IMR-90 (cell line): ENCODE results near the gene SLC35D1. TPM values are rescaled to one million over a fixed set of nuclear protein-coding genes. Genes with fewer than 3 reads are reported as not detected.

ENCODE experiments used
- ATAC-seq: fragments of 200-7000 bp; cut with Tn5 transposase; 2 replicates; pipeline ENCODE4 v1.9.1; 2020; ENCODE audit warnings: low read depth, mild to moderate bottlenecking, moderate library complexity
- BruUV-seq: library from RNA; stranded (reverse); fragments of 400-500 nt; replicated peaks from 2 replicates; lab custom pipeline; 2021; lab: Mats Ljungman, UMichigan
- CTCF ChIA-PET: fragments of 300-600 bp; formaldehyde crosslinking; extraction: SDS; loops from one replicate; lab custom pipeline; 2021; ENCODE audit warnings: antibody characterized with exemption; lab: Yijun Ruan, JAX
- POLR2A ChIA-PET: fragments of 300-600 bp; sonication (Branson Sonifier 250); formaldehyde crosslinking; loops from one replicate; lab custom pipeline; 2022; ENCODE audit warnings: antibody characterized with exemption; ENCODE audit not compliant: unreplicated experiment; lab: Charles Lee
- DNase-seq: peaks from one replicate; pipeline ENCODE4 v3.0.0; 2013
- H2AFZ ChIP-seq: replicated peaks from 2 replicates; pipeline ENCODE3; 2013; ENCODE audit warnings: low read length, mild to moderate bottlenecking; ENCODE audit not compliant: poor library complexity
- H2AK5ac ChIP-seq: 2 replicates; pipeline ENCODE4 v1.6.1; 2013; ENCODE audit warnings: low read depth, low read length, inconsistent platforms
- H2AK9ac ChIP-seq: replicated peaks from 2 replicates; pipeline ENCODE3; 2013; ENCODE audit warnings: mild to moderate bottlenecking, low read depth, low read length, moderate library complexity; ENCODE audit not compliant: poor library complexity
- H2BK120ac ChIP-seq: 2 replicates; pipeline ENCODE4 v1.6.1; 2013; ENCODE audit warnings: low read depth, low read length, inconsistent platforms
- H2BK15ac ChIP-seq: 3 replicates; pipeline ENCODE4 v1.6.1; 2013; ENCODE audit warnings: low read depth, low read length, inconsistent platforms
- H2BK20ac ChIP-seq: 2 replicates; pipeline ENCODE4 v1.6.1; 2013; ENCODE audit warnings: low read depth, mild to moderate bottlenecking, inconsistent platforms, low read length, moderate library complexity
- H2BK5ac ChIP-seq: 2 replicates; pipeline ENCODE4 v1.6.1; 2013; ENCODE audit warnings: mild to moderate bottlenecking, low read depth, low read length, inconsistent platforms; ENCODE audit not compliant: poor library complexity, severe bottlenecking
- H3K14ac ChIP-seq: replicated peaks from 2 replicates; pipeline ENCODE4 v1.6.1; 2013; ENCODE audit warnings: low read depth, low read length, inconsistent platforms
- H3K18ac ChIP-seq: 2 replicates; pipeline ENCODE4 v1.6.1; 2013; ENCODE audit warnings: low read depth, low read length, control low read depth
- H3K23ac ChIP-seq: 2 replicates; pipeline ENCODE4 v1.6.1; 2013; ENCODE audit warnings: low read depth, low read length, inconsistent platforms
- H3K27ac ChIP-seq: 2 replicates; pipeline ENCODE4 v1.5.1; 2013; ENCODE audit warnings: mild to moderate bottlenecking, control low read depth, low read length; ENCODE audit not compliant: insufficient read depth
- H3K27me3 ChIP-seq: 2 replicates; pipeline ENCODE4 v1.6.1; 2013; ENCODE audit warnings: low read length; ENCODE audit not compliant: control insufficient read depth, insufficient read depth
- H3K36me3 ChIP-seq: 2 replicates; pipeline ENCODE4 v1.6.1; 2013; ENCODE audit warnings: low read length, mixed read lengths; ENCODE audit not compliant: control insufficient read depth, insufficient read depth
- H3K4ac ChIP-seq: 2 replicates; pipeline ENCODE4 v1.6.1; 2013; ENCODE audit warnings: low read depth, low read length, inconsistent platforms
- H3K4me1 ChIP-seq: 2 replicates; pipeline ENCODE4 v1.6.1; 2013; ENCODE audit warnings: low read length, mixed read lengths; ENCODE audit not compliant: control insufficient read depth, insufficient read depth
- H3K4me2 ChIP-seq: 2 replicates; pipeline ENCODE4 v1.6.1; 2013; ENCODE audit warnings: low read depth, mild to moderate bottlenecking, control low read depth, low read length, moderate library complexity
- H3K4me3 ChIP-seq: 2 replicates; pipeline ENCODE4 v1.5.1; 2013; ENCODE audit warnings: low read depth, mild to moderate bottlenecking, control low read depth, low read length, moderate library complexity; ENCODE audit not compliant: insufficient read depth
- H3K56ac ChIP-seq: 2 replicates; pipeline ENCODE4 v1.6.1; 2013; ENCODE audit warnings: low read length, inconsistent platforms; ENCODE audit not compliant: insufficient read depth; ENCODE audit errors: extremely low read depth
- H3K79me1 ChIP-seq, 2 experiments: 2 replicates each; pipeline ENCODE4 v1.6.1; 2013; ENCODE audit warnings: low read length in 2 of 2, inconsistent platforms in 1 of 2, low read depth in 1 of 2
- H3K9ac ChIP-seq: 2 replicates; pipeline ENCODE4 v1.6.1; 2013; ENCODE audit warnings: low read depth, low read length, control low read depth
- H3K9me1 ChIP-seq: 2 replicates; pipeline ENCODE4 v1.6.1; 2013; ENCODE audit warnings: low read length, inconsistent platforms; ENCODE audit not compliant: insufficient read depth
- H3K9me3 ChIP-seq: 2 replicates; pipeline ENCODE4 v1.6.1; 2013; ENCODE audit warnings: low read length; ENCODE audit not compliant: control insufficient read depth, insufficient read depth
- H4K20me1 ChIP-seq: 2 replicates; pipeline ENCODE4 v1.6.1; 2013; ENCODE audit warnings: low read length, inconsistent platforms; ENCODE audit not compliant: insufficient read depth
- H4K5ac ChIP-seq: 2 replicates; pipeline ENCODE4 v1.6.1; 2013; ENCODE audit warnings: mild to moderate bottlenecking, low read depth, low read length, control low read depth
- H4K8ac ChIP-seq, 2 experiments: 2 replicates each; pipeline ENCODE4 v1.6.1; 2013; ENCODE audit warnings: low read depth in 2 of 2, low read length in 2 of 2, control low read depth in 1 of 2, inconsistent platforms in 1 of 2
- H4K91ac ChIP-seq: 2 replicates; pipeline ENCODE4 v1.6.1; 2013; ENCODE audit warnings: low read depth, low read length, inconsistent platforms; ENCODE audit not compliant: insufficient read depth
- BHLHE40 ChIP-seq: fragments of 150-350 bp; IDR thresholded peaks from 2 replicates; pipeline ENCODE4 v1.6.1; 2016; ENCODE audit warnings: mild to moderate bottlenecking, low read depth, low read length
- CEBPB ChIP-seq: IDR thresholded peaks from 2 replicates; pipeline ENCODE4 v1.6.1; 2012; ENCODE audit warnings: low read depth, low read length, improper control_type of control experiment
- CHD1 ChIP-seq: IDR thresholded peaks from 2 replicates; pipeline ENCODE4 v1.6.1; 2012; ENCODE audit warnings: low read depth, low read length, improper control_type of control experiment
- ELK1 ChIP-seq: fragments of 150-350 bp; IDR thresholded peaks from 2 replicates; pipeline ENCODE4 v1.6.1; 2016; ENCODE audit warnings: low read depth, mild to moderate bottlenecking, low read length, moderate library complexity, borderline replicate concordance
- FOS ChIP-seq: fragments of 150-350 bp; IDR thresholded peaks from 2 replicates; pipeline ENCODE4 v1.6.1; 2016; ENCODE audit warnings: low read depth, low read length
- MAFK ChIP-seq: IDR thresholded peaks from 2 replicates; pipeline ENCODE4 v1.6.1; 2012; ENCODE audit warnings: low read depth, low read length, improper control_type of control experiment
- MAZ ChIP-seq: IDR thresholded peaks from 2 replicates; pipeline ENCODE4 v1.6.1; 2012; ENCODE audit warnings: low read depth, mild to moderate bottlenecking, low read length, improper control_type of control experiment, moderate library complexity, borderline replicate concordance
- MXI1 ChIP-seq: IDR thresholded peaks from 2 replicates; pipeline ENCODE4 v1.6.1; 2012; ENCODE audit warnings: low read depth, mild to moderate bottlenecking, low read length, moderate library complexity, borderline replicate concordance
- NFE2L2 ChIP-seq: fragments of 150-350 bp; IDR thresholded peaks from 2 replicates; pipeline ENCODE4 v1.6.1; 2016; ENCODE audit warnings: low read depth, mild to moderate bottlenecking, low read length
- RAD21 ChIP-seq: IDR thresholded peaks from 2 replicates; pipeline ENCODE4 v1.6.1; 2012; ENCODE audit warnings: low read length, improper control_type of control experiment
- RCOR1 ChIP-seq: IDR thresholded peaks from 2 replicates; pipeline ENCODE4 v1.6.1; 2012; ENCODE audit warnings: mild to moderate bottlenecking, low read length, improper control_type of control experiment; ENCODE audit not compliant: insufficient replicate concordance
- RFX5 ChIP-seq: IDR thresholded peaks from 2 replicates; pipeline ENCODE4 v1.8.0; 2012; ENCODE audit warnings: low read depth, mild to moderate bottlenecking, low read length, moderate library complexity
- SMC3 ChIP-seq: fragments of 150-350 bp; IDR thresholded peaks from 2 replicates; pipeline ENCODE4 v1.6.1; 2016; ENCODE audit warnings: low read depth, mild to moderate bottlenecking, antibody characterized with exemption, low read length, moderate library complexity
- USF2 ChIP-seq: fragments of 150-350 bp; IDR thresholded peaks from 2 replicates; pipeline ENCODE4 v1.6.1; 2017; ENCODE audit warnings: mild to moderate bottlenecking, antibody characterized with exemption, low read length, low read depth
- WGBS, 2 experiments: methylation state at CpG; one replicate each; pipeline versions ENCODE4 v1.1.5 to v1.1.7; 2013; ENCODE audit warnings: missing lambda C conversion rate in 2 of 2; ENCODE audit not compliant: insufficient read length in 1 of 2; ENCODE audit errors: extremely low coverage in 2 of 2; 5-methylcytosine and 5-hydroxymethylcytosine counted together
- dilution Hi-C: fragments of 300-500 bp; cut with HindIII; formaldehyde crosslinking; loops from one replicate; pipeline ENCODE4 v1.14.3; 2018; ENCODE audit warnings: low sequenced_read_pairs; ENCODE audit not compliant: unreplicated experiment
- in situ Hi-C: fragments of 300-500 bp; cut with MboI; formaldehyde crosslinking; loops from 3 replicates; pipeline ENCODE4 v1.14.3; 2019; ENCODE audit warnings: low sequenced_read_pairs, inconsistent platforms, mixed read lengths
- intact Hi-C: fragments of 100-400 bp; cut with micrococcal nuclease; formaldehyde crosslinking; loops from 2 replicates; pipeline ENCODE4 v1.10.0; 2022
- polyA plus RNA-seq, 3 experiments: library from polyadenylated mRNA; depleted of rRNA; stranded (reverse); fragments of >200 nt; gene quantifications; 2 replicates each; pipeline ENCODE4 v1.2.3, GENCODE V29; 2012; ENCODE audit warnings: low replicate concordance in 1 of 3
- total RNA-seq: library from RNA; depleted of rRNA; stranded (reverse); fragments of >200 nt; gene quantifications from 2 replicates; pipeline ENCODE4 v1.2.3, GENCODE V29; 2012

The SLC35D1 gene
- total and polyA plus RNA-seq, 2 of the 4 experiments (the other 2 are of a cell fraction) = 7.2 to 16.3 TPM

- BruUV-seq = no TSS peak
Measured at GRCh38 chr1:66951513-66951912, 102.4 kb downstream of the SLC35D1 start.

More at GRCh38 chr1:66951513-66951912, 102.4 kb downstream of the SLC35D1 start:
- no peak overlapping the region for H3K4me3 ChIP-seq
- no peak overlapping the region for H3K14ac ChIP-seq
- H2BK120ac ChIP-seq = no peak overlapping the region
- peak overlapping the region in 1 of 2 experiments; percentile 48; a peak in 1 of 4 replicates for H4K8ac ChIP-seq
- no peak overlapping the region for H2BK20ac ChIP-seq
- H3K4me2 ChIP-seq = no peak overlapping the region
- H3K18ac ChIP-seq = no peak overlapping the region
- no peak overlapping the region for H3K4ac ChIP-seq
- peak overlapping the region; percentile 55 for H2BK5ac ChIP-seq
- H3K4me1 ChIP-seq = peaks cover 1% of the 10 kb centered on the region; the same call in 1 of the 2 replicates
- H4K91ac ChIP-seq = no peak overlapping the region
- H3K9ac ChIP-seq = no peak overlapping the region
- peak; percentile 90 for DNase-seq
- no peak for TF ChIP-seq RCOR1
- no peak for TF ChIP-seq MAFK
- no peak for TF ChIP-seq MXI1
- TF ChIP-seq CHD1 = no peak
- no peak for TF ChIP-seq RFX5
- TF ChIP-seq CEBPB = no peak
- TF ChIP-seq BHLHE40 = no peak
- TF ChIP-seq RAD21 = no peak
- no peak for TF ChIP-seq ELK1
- TF ChIP-seq NFE2L2 = no peak
- no peak for TF ChIP-seq MAZ
- no peak for TF ChIP-seq SMC3
- no peak for TF ChIP-seq FOS
- no peak for TF ChIP-seq USF2
- no peak overlapping the region for H2AFZ ChIP-seq
- no peak overlapping the region for H3K56ac ChIP-seq
- H3K23ac ChIP-seq = no peak overlapping the region
- peaks cover 25% of the 10 kb centered on the region for H3K36me3 ChIP-seq
- H3K79me1 ChIP-seq = peaks cover 28 to 45% of the 10 kb centered on the region in 2 experiments
- peak overlapping the region; percentile 27; the same call in 1 of the 2 replicates for H3K27ac ChIP-seq
- no peak overlapping the region for H4K5ac ChIP-seq
- WGBS, 2 experiments = 20% methylated on average over 1 of the region's 6 CpGs; no CpG with 5 or more reads in 1 of the 2 experiments
- no peak overlapping the region for H2AK9ac ChIP-seq
- POLR2A ChIA-PET = no interaction called here
- H2AK5ac ChIP-seq = no peak overlapping the region
- no peaks in the 10 kb centered on the region for H3K27me3 ChIP-seq
- peaks cover 4% of the 10 kb centered on the region for H3K9me1 ChIP-seq
- ATAC-seq = peak; percentile 92
- in situ Hi-C loops = no loop called here
- CTCF ChIA-PET = interaction anchor here (0.5 kb wide), 1 partner anchor 10 kb away, joined by 3 read pairs; no protein-coding TSS in a partner anchor
- no peak overlapping the region for H2BK15ac ChIP-seq
- peaks cover 13% of the 10 kb centered on the region; the same call in 1 of the 2 replicates for H4K20me1 ChIP-seq
- H3K9me3 ChIP-seq = no peaks in the 10 kb centered on the region
- intact Hi-C loops = no loop called here
- dilution Hi-C loops = no loop called here
